Sigmoid colon (tissue), 7 donors: ENCODE results near the gene ZNF554. TPM values are rescaled to one million over a fixed set of nuclear protein-coding genes. Genes with fewer than 3 reads are reported as not detected.

Source experiments
- DNase-seq: peaks from one replicate; pipeline ENCODE4 v3.0.0-alpha.2; 2019
- H3K27ac ChIP-seq, 4 donors: fragments of 200-600 bp; sonication (generic); one replicate each; pipeline ENCODE4 v1.5.1; 2016 to 2019; ENCODE audit warnings: mild to moderate bottlenecking in 1 of 4
- H3K27me3 ChIP-seq, 3 donors: fragments of 200-600 bp; sonication (generic); one replicate each; pipeline ENCODE4 v1.5.1; 2019; ENCODE audit warnings: mild to moderate bottlenecking in 1 of 3
- H3K36me3 ChIP-seq, 4 donors: fragments of 200-600 bp; sonication (generic); one replicate each; pipeline ENCODE4 v1.5.1; 2016 to 2019
- H3K4me1 ChIP-seq, 4 donors: fragments of 200-600 bp; sonication (generic); one replicate each; pipeline ENCODE4 v1.5.1; 2017 to 2019
- H3K4me3 ChIP-seq, 4 donors: fragments of 200-600 bp; sonication (generic); one replicate each; pipeline ENCODE4 v1.5.1; 2017 to 2019; ENCODE audit warnings: mild to moderate bottlenecking in 2 of 4, moderate library complexity in 1 of 4
- H3K9me3 ChIP-seq, 4 donors: fragments of 200-600 bp in 3 of 4; sonication (generic) in 3 of 4; one replicate each; pipeline versions ENCODE4 v1.5.1 to v1.6.1; 2013 to 2019
- EP300 ChIP-seq, 4 donors: sonication (generic); formaldehyde crosslinking; IDR thresholded peaks; one replicate each; pipeline ENCODE4 v1.6.1; 2017; ENCODE audit warnings: antibody characterized with exemption in 4 of 4
- POLR2A ChIP-seq, 2 donors: fragments of 450-650 bp; IDR thresholded peaks; one replicate each; pipeline ENCODE4 v1.6.1; 2016; ENCODE audit warnings: antibody characterized with exemption in 2 of 2, mild to moderate bottlenecking in 2 of 2, moderate library complexity in 2 of 2
- POLR2AphosphoS5 ChIP-seq, 4 donors: sonication (generic); formaldehyde crosslinking; IDR thresholded peaks; one replicate each; pipeline ENCODE4 v1.6.1; 2017; ENCODE audit warnings: antibody characterized with exemption in 4 of 4
- WGBS, 2 donors: extraction: QIAGEN DNeasy Blood & Tissue Kit; methylation state at CpG; one replicate each; pipeline ENCODE4 v1.1.7; 2013; 5-methylcytosine and 5-hydroxymethylcytosine counted together
- intact Hi-C: fragments of 100-400 bp; cut with DNase I; formaldehyde crosslinking; loops from one replicate; pipeline ENCODE4 v1.15.1; 2023
- polyA plus RNA-seq, 3 donors: library from polyadenylated mRNA; stranded (reverse); fragments of 200-250 nt; gene quantifications; one replicate each; pipeline ENCODE4 v1.2.3, GENCODE V29; 2013
- total RNA-seq, 4 donors: library from RNA; depleted of rRNA; stranded (reverse); fragments of >200 nt; gene quantifications; one replicate each; pipeline ENCODE4 v1.1.0, GENCODE V29; 2016
- TF ChIP-seq, protein P1 (sequence below), 4 experiments: fragments of 450-650 bp in 3 of 4; fragments of 200-600 bp in 1 of 4; IDR thresholded peaks; one replicate each; pipeline ENCODE4 v1.5.1; 2016 to 2019; ENCODE audit warnings: antibody characterized with exemption in 4 of 4, mild to moderate bottlenecking in 3 of 4, moderate library complexity in 2 of 4
- donor health status: healthy with polysubstance abuse.
- donor health status: Bipolar disorder and iron deficiency.
- donor health status: healthy.

ZNF554 gene
- total and polyA plus RNA-seq, 7 donors = 1.2 to 8.1 (median 3.3) TPM

DNA sequence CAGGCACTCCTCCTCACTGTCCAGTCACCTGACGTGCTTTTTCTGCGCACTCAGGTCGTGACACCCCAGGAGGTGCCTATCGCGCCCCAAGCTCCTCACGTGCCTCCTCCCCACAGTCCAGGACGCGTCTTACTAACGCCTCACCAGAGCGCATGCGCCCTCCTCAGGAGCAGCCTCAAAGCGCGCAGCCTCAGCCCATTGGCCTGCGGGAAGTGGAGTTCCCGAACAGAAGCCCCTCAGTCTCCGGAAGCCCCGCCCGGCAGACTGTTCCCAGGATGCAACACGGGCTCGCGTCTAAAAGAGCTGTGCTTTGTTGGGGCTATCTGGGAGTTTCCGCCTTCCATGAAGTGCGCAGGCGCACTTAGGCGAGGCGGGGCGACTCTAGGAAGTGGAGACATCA, 39.2 kb downstream of the ZNF554 start:
- H3K9me3 ChIP-seq = peaks cover 9 to 39% (median 19%) of the 10 kb centered on the region in 4 donors
- 78 to 89% methylated on average over 27 of the region's 27 CpGs for WGBS, 2 donors
- intact Hi-C loops = no loop called here

DNA sequence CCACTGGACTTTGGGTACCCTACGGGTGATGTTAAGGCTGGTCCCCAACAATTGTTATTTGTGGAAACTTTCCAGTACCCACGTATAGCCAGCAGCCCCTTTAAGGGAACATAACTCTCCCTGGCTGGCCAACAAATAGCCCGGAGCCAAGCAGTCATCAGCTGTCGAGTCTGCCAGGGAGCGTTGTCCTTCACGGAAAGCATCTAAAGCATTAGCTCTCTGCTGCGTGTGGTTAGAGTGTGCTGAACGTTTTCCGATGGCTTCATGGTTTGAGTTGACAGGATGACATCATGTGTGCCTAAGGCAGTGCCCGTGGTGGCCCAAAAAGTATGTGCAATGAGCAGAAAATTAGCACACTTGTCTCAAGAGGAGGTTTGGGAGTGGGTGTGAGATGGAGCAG, 44.1 kb downstream of the ZNF554 start:
- intact Hi-C loops = no loop called here
- Histone ChIP-seq H3K4me1 (no peaks in the 10 kb centered on the region), H3K9me3 (peaks cover 0 to 4% (median 2%) of the 10 kb centered on the region in 4 donors), H3K27me3 (no peaks in the 10 kb centered on the region), H3K27ac (no peak overlapping the region), H3K4me3 (no peak overlapping the region), H3K36me3 (no peaks in the 10 kb centered on the region)
- WGBS, 2 donors = 79 to 86% methylated on average over 10 of the region's 10 CpGs
- no peak for DNase-seq
- no peak for TF ChIP-seq EP300 (IDR thresholded peaks at IDR 0.05)
- TF ChIP-seq, protein P1, sequence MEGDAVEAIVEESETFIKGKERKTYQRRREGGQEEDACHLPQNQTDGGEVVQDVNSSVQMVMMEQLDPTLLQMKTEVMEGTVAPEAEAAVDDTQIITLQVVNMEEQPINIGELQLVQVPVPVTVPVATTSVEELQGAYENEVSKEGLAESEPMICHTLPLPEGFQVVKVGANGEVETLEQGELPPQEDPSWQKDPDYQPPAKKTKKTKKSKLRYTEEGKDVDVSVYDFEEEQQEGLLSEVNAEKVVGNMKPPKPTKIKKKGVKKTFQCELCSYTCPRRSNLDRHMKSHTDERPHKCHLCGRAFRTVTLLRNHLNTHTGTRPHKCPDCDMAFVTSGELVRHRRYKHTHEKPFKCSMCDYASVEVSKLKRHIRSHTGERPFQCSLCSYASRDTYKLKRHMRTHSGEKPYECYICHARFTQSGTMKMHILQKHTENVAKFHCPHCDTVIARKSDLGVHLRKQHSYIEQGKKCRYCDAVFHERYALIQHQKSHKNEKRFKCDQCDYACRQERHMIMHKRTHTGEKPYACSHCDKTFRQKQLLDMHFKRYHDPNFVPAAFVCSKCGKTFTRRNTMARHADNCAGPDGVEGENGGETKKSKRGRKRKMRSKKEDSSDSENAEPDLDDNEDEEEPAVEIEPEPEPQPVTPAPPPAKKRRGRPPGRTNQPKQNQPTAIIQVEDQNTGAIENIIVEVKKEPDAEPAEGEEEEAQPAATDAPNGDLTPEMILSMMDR (IDR thresholded peaks at IDR 0.05) = no peak
- TF ChIP-seq POLR2AphosphoS5 (IDR thresholded peaks at IDR 0.05) = no peak
- TF ChIP-seq POLR2A (IDR thresholded peaks at IDR 0.05) = no peak

More for the DNA sequence above, 39.2 kb downstream of the ZNF554 start:
- Histone ChIP-seq H3K27ac (no peak overlapping the region), H3K27me3 (no peaks in the 10 kb centered on the region), H3K36me3 (peaks cover 0 to 22% (median 0%) of the 10 kb centered on the region in 4 donors), H3K4me3 (no peak overlapping the region), H3K4me1 (no peaks in the 10 kb centered on the region)
- no peak for DNase-seq
- no peak for TF ChIP-seq POLR2A (IDR thresholded peaks at IDR 0.05)
- no peak for TF ChIP-seq EP300 (IDR thresholded peaks at IDR 0.05)
- TF ChIP-seq, protein P1 (IDR thresholded peaks at IDR 0.05) = no peak
- TF ChIP-seq POLR2AphosphoS5 (IDR thresholded peaks at IDR 0.05) = no peak

DNA sequence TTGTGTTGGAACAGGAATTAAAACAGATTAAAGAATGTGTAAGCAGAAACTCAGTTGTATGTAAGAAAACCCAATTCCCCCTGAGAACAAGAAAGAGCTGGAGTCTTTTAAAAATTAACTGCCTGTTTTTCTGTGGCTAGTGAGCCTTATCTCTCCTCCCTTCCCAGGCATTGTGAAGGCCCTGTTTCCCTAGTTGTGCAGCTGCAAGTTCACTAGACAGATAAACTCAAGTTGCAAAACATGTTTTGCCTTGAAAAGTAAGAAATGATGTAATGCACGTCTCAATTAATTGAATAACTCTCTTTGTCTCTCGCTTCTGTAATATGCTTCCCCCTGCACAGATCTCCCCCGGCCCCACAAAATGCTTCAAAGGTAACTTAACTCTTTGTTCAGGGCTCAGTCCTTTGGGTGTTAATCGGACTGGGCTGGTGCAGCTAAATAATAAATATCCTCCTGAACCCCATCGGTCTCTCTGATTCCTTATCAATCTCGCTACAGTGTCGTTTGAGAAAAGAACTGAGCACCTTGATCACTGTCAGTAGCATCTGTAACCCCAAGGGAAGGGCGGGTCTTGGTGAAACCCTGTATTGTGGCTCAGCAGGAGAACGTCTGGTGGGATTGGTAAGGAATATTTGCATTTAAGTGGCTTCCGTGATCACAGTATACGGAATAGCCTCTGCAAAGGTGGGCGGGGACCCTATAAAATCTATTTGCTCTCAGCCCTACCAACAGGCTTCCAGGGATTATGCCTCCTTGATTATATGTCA, 45.8 kb downstream of the ZNF554 start:
- 21 to 47% methylated on average over 12 of the region's 12 CpGs for WGBS, 2 donors
- Histone ChIP-seq H3K36me3 (no peaks in the 10 kb centered on the region), H3K4me1 (no peaks in the 10 kb centered on the region), H3K4me3 (no peak overlapping the region), H3K9me3 (no peaks in the 10 kb centered on the region), H3K27me3 (no peaks in the 10 kb centered on the region), H3K27ac (no peak overlapping the region)
- intact Hi-C loops = no loop called here
- no peak for DNase-seq
- TF ChIP-seq EP300 (IDR thresholded peaks at IDR 0.05) = no peak
- TF ChIP-seq POLR2A (IDR thresholded peaks at IDR 0.05) = no peak
- TF ChIP-seq, protein P1 (IDR thresholded peaks at IDR 0.05) = no peak
- no peak for TF ChIP-seq POLR2AphosphoS5 (IDR thresholded peaks at IDR 0.05)

DNA sequence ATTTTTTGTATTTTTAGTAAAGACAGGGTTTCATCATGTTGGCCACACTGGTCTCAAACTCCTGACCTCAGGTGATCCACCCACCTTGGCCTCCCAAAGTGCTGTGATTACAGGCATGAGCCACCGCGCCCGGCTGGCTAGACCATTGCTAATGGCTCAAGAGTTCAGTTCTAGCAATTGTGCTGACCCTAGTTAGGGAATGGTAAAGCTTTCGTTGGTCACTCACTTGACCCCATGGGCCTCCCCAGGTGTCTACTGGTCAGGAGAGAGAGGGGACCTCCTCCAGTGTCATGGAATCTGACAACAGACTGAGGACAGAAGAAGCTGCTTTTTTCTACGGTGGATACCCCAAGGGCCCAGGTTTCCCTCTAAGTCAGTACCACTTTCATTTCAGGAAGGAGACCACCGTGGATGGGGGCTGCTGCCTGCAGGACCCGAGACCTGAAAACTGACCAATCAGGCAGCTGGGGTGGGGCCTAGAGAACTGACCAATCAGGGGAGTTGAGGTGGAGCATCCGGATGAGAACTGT, 46.9 kb downstream of the ZNF554 start:
- H3K27me3 ChIP-seq = no peaks in the 10 kb centered on the region
- DNase-seq = no peak
- no peak overlapping the region for H3K4me3 ChIP-seq
- H3K9me3 ChIP-seq = no peaks in the 10 kb centered on the region
- TF ChIP-seq EP300 (IDR thresholded peaks at IDR 0.05) (no peak), POLR2AphosphoS5 (IDR thresholded peaks at IDR 0.05) (no peak), POLR2A (IDR thresholded peaks at IDR 0.05) (no peak)
- TF ChIP-seq, protein P1 (IDR thresholded peaks at IDR 0.05) = no peak
- no peaks in the 10 kb centered on the region for H3K4me1 ChIP-seq
- no peak overlapping the region for H3K27ac ChIP-seq
- no peaks in the 10 kb centered on the region for H3K36me3 ChIP-seq
- 77 to 81% methylated on average over 8 of the region's 8 CpGs for WGBS, 2 donors
- intact Hi-C loops = no loop called here
